Activated naive CD4-positive, alpha-beta T cell treated with anti-CD3 and anti-CD28 coated beads for 36 hours (primary cell): ENCODE measurements around the gene DNM3. TPM values are rescaled to one million over a fixed set of nuclear protein-coding genes. Genes with fewer than 3 reads are reported as not detected.

Experiments used
- CTCF ChIA-PET: fragments of 350-600 bp; sonication (Branson Sonifier 250); formaldehyde crosslinking; loops from one replicate; lab custom pipeline; 2021; ENCODE audit warnings: antibody characterized with exemption; lab: Charles Lee
- DNase-seq: peaks from one replicate; pipeline ENCODE4 v3.0.0-alpha.2; 2020
- H3K27ac Mint-ChIP-seq: one replicate; pipeline ENCODE4 v1.8.0; 2021; ENCODE audit warnings: mild to moderate bottlenecking, mixed read lengths
- H3K27me3 Mint-ChIP-seq: one replicate; pipeline ENCODE4 v1.8.0; 2021; ENCODE audit warnings: low read depth, mixed read lengths
- H3K36me3 Mint-ChIP-seq: one replicate; pipeline ENCODE4 v1.8.0; 2021; ENCODE audit warnings: low read depth, mixed read lengths
- H3K4me1 Mint-ChIP-seq: one replicate; pipeline ENCODE4 v1.8.0; 2021; ENCODE audit warnings: low read depth, mixed read lengths
- H3K4me3 Mint-ChIP-seq: one replicate; pipeline ENCODE4 v1.8.0; 2021; ENCODE audit warnings: mild to moderate bottlenecking, moderate library complexity, mixed read lengths
- H3K9me3 Mint-ChIP-seq: one replicate; pipeline ENCODE4 v1.8.0; 2021; ENCODE audit warnings: mixed read lengths
- intact Hi-C: fragments of 100-400 bp; cut with micrococcal nuclease; formaldehyde crosslinking; loops from one replicate; pipeline ENCODE4 v1.15.1; 2023
- total RNA-seq, 2 experiments: library from RNA; stranded (reverse); gene quantifications; one replicate each; pipeline ENCODE4 v1.2.3, GENCODE V29; 2021

Gene DNM3
- total RNA-seq, 2 experiments from 2014 or later: 0.96 to 0.98 TPM

DNA sequence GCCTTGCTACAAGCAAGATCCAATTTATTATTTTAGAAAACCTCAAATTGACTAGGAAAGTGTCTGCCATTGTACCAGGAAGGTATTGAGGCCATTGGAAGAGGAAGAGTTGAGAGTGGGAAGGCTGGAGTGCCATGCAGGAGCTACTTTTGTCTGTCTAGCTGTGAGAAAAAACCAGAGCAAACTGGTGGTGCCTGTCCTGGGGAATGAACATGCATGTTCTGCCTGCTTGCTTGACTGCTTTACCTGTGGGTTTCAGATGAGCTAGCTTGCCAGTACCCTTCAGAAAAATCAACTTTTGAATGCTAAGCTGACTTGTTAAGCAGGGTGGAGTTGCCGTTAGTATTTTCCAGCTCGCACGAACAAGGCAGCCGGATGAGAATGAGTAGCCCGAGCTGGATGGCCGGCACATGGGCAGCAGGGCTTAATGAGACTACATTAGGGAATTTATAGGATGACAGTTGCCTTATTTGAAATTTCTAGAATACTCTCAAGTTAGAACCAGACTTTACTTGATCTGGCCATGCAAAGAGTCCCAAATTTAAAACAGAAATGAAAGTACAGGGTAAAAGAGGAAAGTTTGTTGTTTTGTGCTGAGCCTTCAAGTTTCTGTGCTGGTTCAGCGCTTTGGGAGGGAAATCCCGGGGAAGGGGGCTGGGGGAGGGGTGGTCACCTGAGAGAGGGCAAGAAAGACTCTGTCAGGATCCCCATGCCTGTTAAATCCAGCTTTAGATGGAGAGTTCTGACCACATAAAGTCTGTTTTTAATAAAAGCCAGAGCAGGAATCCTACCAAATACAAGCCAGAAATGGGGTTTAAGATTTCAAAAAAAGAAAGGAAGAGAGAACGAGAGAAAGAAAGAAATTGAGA lies 549.6 kb downstream of the DNM3 start:
- Mint-ChIP-seq H3K27ac (peak overlapping the region; percentile 50), H3K27me3 (no peaks in the 10 kb centered on the region), H3K4me3 (no peak overlapping the region), H3K4me1 (peaks cover 51% of the 10 kb centered on the region), H3K36me3 (no peaks in the 10 kb centered on the region), H3K9me3 (no peaks in the 10 kb centered on the region)
- no peak for DNase-seq
- intact Hi-C loops: loop anchor here (5.0 to 10.0 kb wide), 2 partner anchors 609 to 736 kb away; partner anchors contain the start of genes METTL13 and MYOC
- CTCF ChIA-PET: interaction anchor here (0.6 to 1.1 kb wide), 2 partner anchors 52 to 501 kb away, joined by 3 to 5 read pairs; no protein-coding TSS in a partner anchor

DNA sequence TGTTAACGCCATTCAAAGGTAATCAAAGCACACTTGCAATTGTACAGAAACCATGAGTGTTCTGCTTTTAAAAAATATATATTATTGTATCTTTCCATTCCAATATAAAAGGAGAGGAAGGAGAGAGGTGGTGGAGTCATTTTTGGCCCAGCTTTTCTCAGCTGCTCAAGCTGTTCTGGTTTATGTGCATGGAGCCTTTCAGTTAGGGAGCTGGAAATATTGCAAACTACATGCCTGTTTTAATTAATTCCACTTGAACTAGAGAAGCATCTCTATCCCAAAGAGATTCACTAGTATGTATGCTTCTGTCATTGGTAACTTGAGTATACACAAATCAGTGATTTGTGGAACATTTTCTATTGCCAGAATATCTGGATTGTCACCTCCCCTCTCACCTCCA lies 550.7 kb downstream of the DNM3 start:
- no peaks in the 10 kb centered on the region for H3K9me3 Mint-ChIP-seq
- intact Hi-C loops: loop anchor here (5.0 to 10.0 kb wide), 2 partner anchors 610 to 737 kb away; partner anchors contain the start of genes METTL13 and MYOC
- no peak overlapping the region for H3K4me3 Mint-ChIP-seq
- H3K27ac Mint-ChIP-seq: no peak overlapping the region
- no peaks in the 10 kb centered on the region for H3K36me3 Mint-ChIP-seq
- CTCF ChIA-PET: interaction anchor here (1.1 kb wide), 1 partner anchor 48 kb away, joined by 3 read pairs; no protein-coding TSS in a partner anchor
- H3K4me1 Mint-ChIP-seq: peaks cover 58% of the 10 kb centered on the region
- DNase-seq: no peak
- no peaks in the 10 kb centered on the region for H3K27me3 Mint-ChIP-seq

DNA sequence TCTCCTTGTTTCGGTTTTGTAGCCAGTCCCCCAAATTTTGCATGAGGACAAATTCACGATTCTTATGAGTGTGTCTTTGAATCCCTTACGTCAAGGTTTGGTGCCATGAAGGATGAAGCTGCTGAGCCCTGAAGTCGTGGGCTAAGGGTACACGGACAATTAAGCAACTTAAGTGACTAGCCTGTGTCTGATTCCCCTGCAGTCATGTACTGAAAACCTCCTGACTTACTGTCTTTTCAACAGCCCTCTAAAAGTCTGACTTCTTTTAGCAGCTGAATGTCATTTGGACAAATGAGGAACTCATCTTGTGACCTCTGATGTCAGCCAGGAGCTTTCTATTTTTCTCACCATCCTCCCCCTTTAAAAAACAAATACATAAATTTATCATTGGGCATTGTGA lies 552.1 kb downstream of the DNM3 start:
- peaks cover 72% of the 10 kb centered on the region for H3K4me1 Mint-ChIP-seq
- intact Hi-C loops: loop anchor here (5.0 to 10.0 kb wide), 2 partner anchors 611 to 739 kb away; partner anchors contain the start of genes METTL13 and MYOC
- no peaks in the 10 kb centered on the region for H3K9me3 Mint-ChIP-seq
- H3K4me3 Mint-ChIP-seq: no peak overlapping the region
- CTCF ChIA-PET: interaction anchor here (0.8 to 4.0 kb wide), 3 partner anchors 34 to 259 kb away, joined by 4 to 22 read pairs (median 14); no protein-coding TSS in a partner anchor
- H3K27me3 Mint-ChIP-seq: no peaks in the 10 kb centered on the region
- H3K27ac Mint-ChIP-seq: no peak overlapping the region
- H3K36me3 Mint-ChIP-seq: no peaks in the 10 kb centered on the region
- DNase-seq: no peak

DNA sequence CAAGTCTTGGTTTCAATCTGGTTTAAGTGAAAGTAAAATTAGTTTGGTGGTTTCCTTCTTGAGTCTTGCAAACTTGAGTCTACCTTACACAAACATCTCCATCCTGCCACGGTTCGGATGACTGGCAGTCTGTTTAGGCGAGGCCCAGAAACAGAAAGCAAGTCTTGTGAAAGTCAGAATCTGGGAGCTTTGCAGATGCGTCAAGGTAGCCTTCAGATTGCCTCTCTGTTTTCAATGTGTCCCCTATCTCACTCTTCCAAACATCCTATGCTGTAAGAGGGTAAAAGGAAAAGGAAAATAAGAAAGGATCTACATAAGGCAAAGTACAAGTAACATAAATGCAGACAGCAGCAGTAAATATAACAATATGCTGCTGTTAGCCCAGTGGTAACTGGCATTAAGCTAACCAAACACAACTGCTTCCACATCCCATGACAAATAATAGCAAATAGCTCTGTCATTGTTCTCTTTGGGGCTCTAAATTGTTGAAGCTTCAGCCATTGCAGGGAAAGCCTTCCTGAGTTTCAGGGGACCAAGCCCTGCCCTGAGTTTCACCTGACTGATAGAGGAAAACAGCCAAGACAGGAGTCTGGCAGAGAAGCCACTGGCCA lies 552.9 kb downstream of the DNM3 start:
- Mint-ChIP-seq H3K9me3 (no peaks in the 10 kb centered on the region), H3K27me3 (no peaks in the 10 kb centered on the region), H3K27ac (peak overlapping the region; percentile 70), H3K4me1 (peaks cover 81% of the 10 kb centered on the region), H3K36me3 (no peaks in the 10 kb centered on the region), H3K4me3 (peak overlapping the region; percentile 49)
- CTCF ChIA-PET: interaction anchor here (0.6 to 4.0 kb wide), 11 partner anchors 14 to 392 kb away, joined by 3 to 22 read pairs (median 5); no protein-coding TSS in a partner anchor
- intact Hi-C loops: loop anchor here (1.0 to 10.0 kb wide), 10 partner anchors 14 to 739 kb away; partner anchors contain the start of genes METTL13 and MYOC
- DNase-seq: peak; percentile 89

DNA sequence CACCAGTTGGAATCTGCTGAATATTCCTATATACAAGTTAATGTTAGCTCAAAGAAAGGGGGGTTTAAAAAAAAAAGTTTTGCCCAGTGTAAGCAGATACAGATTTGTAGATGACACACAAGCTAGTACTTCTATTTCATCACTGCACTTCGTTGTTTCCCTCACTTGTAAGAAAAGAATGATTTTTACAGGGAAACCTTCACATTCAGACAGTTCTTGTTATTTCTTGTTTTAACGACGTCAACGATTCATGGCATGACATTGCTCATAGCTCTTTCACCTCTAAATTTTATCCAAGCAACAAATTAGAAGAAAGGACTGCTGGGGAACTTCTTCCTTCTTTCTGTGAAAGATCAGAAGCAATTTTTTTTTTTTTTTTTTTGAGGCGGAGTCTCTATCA lies 553.5 kb downstream of the DNM3 start:
- no peak for DNase-seq
- H3K4me3 Mint-ChIP-seq: peak overlapping the region; percentile 49
- H3K27ac Mint-ChIP-seq: peak overlapping the region; percentile 70
- H3K36me3 Mint-ChIP-seq: no peaks in the 10 kb centered on the region
- intact Hi-C loops: loop anchor here (1.0 to 10.0 kb wide), 12 partner anchors 15 to 740 kb away; partner anchors contain the start of genes METTL13, MYOC, PIGC and VAMP4
- CTCF ChIA-PET: interaction anchor here (0.6 to 4.0 kb wide), 13 partner anchors 14 to 392 kb away, joined by 3 to 22 read pairs (median 4); no protein-coding TSS in a partner anchor
- no peaks in the 10 kb centered on the region for H3K27me3 Mint-ChIP-seq
- H3K4me1 Mint-ChIP-seq: peaks cover 87% of the 10 kb centered on the region
- no peaks in the 10 kb centered on the region for H3K9me3 Mint-ChIP-seq

DNA sequence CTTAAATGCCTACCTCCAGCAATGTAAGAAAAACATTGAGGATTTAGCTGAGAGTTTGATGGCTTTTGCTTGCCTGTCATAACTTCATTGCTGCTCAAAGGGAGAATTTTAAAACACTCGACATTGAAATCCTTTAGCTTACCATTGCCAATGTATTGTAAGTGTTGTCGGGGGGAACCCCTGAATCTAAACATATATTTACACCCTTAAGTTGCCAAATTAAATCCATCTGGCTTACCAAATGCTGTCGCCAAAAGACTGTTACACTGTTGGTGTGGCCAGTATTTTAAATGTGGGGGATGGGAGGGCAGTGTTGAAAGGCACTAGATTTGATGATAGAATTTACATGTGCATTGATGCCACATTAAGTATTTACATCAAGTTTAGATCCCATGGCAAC lies 554.3 kb downstream of the DNM3 start:
- Mint-ChIP-seq H3K27me3 (no peaks in the 10 kb centered on the region), H3K9me3 (no peaks in the 10 kb centered on the region), H3K4me3 (no peak overlapping the region), H3K4me1 (peaks cover 92% of the 10 kb centered on the region), H3K27ac (no peak overlapping the region), H3K36me3 (no peaks in the 10 kb centered on the region)
- DNase-seq: no peak
- intact Hi-C loops: loop anchor here (5.0 to 10.0 kb wide), 3 partner anchors 47 to 741 kb away; partner anchors contain the start of genes MYOC, PIGC and VAMP4
- CTCF ChIA-PET: interaction anchor here (0.8 to 4.0 kb wide), 6 partner anchors 33 to 305 kb away, joined by 3 to 22 read pairs (median 4); no protein-coding TSS in a partner anchor

DNA sequence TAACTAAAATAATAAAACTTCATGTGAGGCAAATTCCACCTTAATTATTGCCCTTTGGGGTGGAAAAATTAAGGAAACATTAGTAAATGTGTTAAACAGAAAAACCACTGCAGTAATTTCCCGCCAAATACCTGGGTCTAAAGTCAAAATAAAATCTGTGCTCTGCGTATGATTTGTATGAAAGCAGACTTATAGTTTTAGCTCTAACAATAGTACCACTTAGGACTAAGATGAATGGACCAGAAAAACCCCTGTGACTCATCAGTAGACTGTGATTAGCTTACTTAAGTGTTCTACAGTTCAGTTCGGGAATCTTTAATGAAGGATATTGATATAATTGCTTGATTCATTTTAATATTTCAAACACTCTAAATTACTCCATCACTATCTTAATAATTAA lies 555.9 kb downstream of the DNM3 start:
- no peak for DNase-seq
- no peak overlapping the region for H3K4me3 Mint-ChIP-seq
- peaks cover 87% of the 10 kb centered on the region for H3K4me1 Mint-ChIP-seq
- CTCF ChIA-PET: interaction anchor here (0.8 to 4.0 kb wide), 4 partner anchors 16 to 395 kb away, joined by 3 to 22 read pairs (median 6); no protein-coding TSS in a partner anchor
- H3K36me3 Mint-ChIP-seq: no peaks in the 10 kb centered on the region
- no peak overlapping the region for H3K27ac Mint-ChIP-seq
- no peaks in the 10 kb centered on the region for H3K9me3 Mint-ChIP-seq
- intact Hi-C loops: loop anchor here (5.0 to 10.0 kb wide), 3 partner anchors 45 to 742 kb away; partner anchors contain the start of genes MYOC, PIGC and VAMP4
- no peaks in the 10 kb centered on the region for H3K27me3 Mint-ChIP-seq

DNA sequence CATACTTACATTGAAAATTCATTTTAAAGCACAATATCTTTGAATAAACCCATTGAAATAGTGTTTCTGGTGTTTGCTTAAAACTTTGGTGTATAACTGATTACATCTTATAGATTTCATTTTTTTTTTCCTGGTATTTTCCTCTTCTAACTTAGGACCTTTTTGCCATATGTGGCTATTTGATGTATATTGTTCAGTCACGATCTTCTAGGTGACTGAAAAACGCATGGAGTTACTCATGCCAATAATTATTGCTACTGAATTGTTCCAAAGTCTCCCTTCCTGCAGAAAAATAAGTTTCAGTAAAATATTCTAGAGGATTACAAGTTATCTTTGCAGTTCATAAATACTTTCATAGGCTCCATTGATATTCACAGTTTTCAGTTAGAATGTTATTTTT lies 556.3 kb downstream of the DNM3 start:
- Mint-ChIP-seq H3K27me3 (no peaks in the 10 kb centered on the region), H3K9me3 (no peaks in the 10 kb centered on the region), H3K27ac (no peak overlapping the region), H3K4me1 (peaks cover 83% of the 10 kb centered on the region), H3K4me3 (no peak overlapping the region), H3K36me3 (no peaks in the 10 kb centered on the region)
- intact Hi-C loops: loop anchor here (5.0 to 10.0 kb wide), 3 partner anchors 45 to 743 kb away; partner anchors contain the start of genes MYOC, PIGC and VAMP4
- CTCF ChIA-PET: interaction anchor here (0.8 to 5.4 kb wide), 8 partner anchors 14 to 395 kb away, joined by 3 to 43 read pairs (median 6); partner anchors contain the start of gene C1orf105
- DNase-seq: no peak

DNA sequence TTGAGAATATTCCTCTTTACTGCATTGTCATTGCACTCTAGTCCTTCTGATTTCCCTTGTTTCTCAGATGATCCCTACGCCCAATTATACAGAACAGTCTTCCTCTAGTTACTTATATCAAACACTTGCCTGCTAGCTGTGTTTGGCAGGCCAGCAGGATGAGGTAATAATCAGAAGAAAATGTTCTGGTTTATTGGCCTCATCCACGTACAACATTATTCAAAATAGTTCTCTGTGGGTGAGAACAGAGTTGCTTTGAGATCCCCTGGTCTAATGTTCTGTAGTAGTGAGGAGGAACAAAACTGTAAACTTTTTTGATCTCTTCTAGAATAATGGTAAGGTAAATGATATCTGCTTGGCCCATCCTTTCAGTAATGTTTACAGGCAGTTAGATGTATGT lies 556.9 kb downstream of the DNM3 start:
- H3K9me3 Mint-ChIP-seq: no peaks in the 10 kb centered on the region
- no peak overlapping the region for H3K27ac Mint-ChIP-seq
- H3K27me3 Mint-ChIP-seq: no peaks in the 10 kb centered on the region
- CTCF ChIA-PET: interaction anchor here (1.2 to 5.4 kb wide), 10 partner anchors 13 to 598 kb away, joined by 3 to 43 read pairs (median 6); partner anchors contain the start of gene C1orf105
- DNase-seq: no peak
- intact Hi-C loops: loop anchor here (5.0 to 10.0 kb wide), 3 partner anchors 44 to 743 kb away; partner anchors contain the start of genes MYOC, PIGC and VAMP4
- H3K4me1 Mint-ChIP-seq: peaks cover 77% of the 10 kb centered on the region
- H3K36me3 Mint-ChIP-seq: no peaks in the 10 kb centered on the region
- no peak overlapping the region for H3K4me3 Mint-ChIP-seq

DNA sequence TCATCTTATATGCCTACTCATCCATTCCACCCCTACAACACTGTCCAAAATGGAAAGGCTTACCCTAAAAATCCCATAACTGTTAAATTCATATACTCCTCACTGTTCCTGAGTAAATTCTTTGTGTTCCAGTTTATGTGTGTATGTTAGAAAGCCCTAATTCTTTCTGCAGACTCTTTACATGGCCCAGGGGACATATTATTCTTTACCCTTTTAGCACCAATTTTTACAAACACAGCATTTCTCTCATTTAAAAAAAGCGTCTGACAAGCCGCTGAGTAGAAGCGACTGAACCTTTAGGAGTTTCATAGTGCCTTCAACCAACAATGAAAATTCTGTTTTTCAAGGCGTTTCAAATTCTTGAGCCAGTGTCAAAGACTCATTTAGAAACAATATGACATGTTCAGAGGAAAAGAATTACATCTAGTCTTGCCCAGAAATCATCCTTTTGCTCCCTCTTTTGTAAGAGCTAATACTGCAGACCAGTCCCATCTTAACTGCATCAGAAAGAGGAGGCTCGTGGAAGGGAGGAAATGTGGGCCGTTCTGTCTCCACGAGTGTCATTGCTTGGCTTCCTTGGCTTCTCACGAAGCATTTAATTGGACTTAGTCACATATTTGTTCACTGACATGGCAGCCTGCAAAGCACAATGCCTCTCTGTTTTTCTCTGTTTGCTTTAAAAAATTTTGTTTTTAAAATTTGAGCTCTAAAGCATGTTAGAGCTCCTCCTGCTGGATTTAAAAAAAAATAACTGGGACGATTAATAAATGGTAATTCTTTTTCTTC lies 557.9 kb downstream of the DNM3 start:
- Mint-ChIP-seq H3K27me3 (no peaks in the 10 kb centered on the region), H3K36me3 (no peaks in the 10 kb centered on the region), H3K27ac (peak overlapping the region; percentile 54), H3K4me1 (peaks cover 68% of the 10 kb centered on the region), H3K9me3 (no peaks in the 10 kb centered on the region), H3K4me3 (peak overlapping the region; percentile 19)
- intact Hi-C loops: loop anchor here (1.0 to 10.0 kb wide), 9 partner anchors 30 to 744 kb away; partner anchors contain the start of genes MYOC, PIGC and VAMP4
- CTCF ChIA-PET: interaction anchor here (0.6 to 5.4 kb wide), 30 partner anchors 9 to 599 kb away, joined by 3 to 43 read pairs (median 4); partner anchors contain the start of gene C1orf105
- peak; percentile 37 for DNase-seq
